Neural cell (in vitro differentiated cells): Measurements from ENCODE around the gene PPP2CA.

Experiments used
- CTCF ChIP-seq: fragments of 450-650 bp; IDR thresholded peaks from 2 replicates; pipeline ENCODE4 v1.5.1; 2014; ENCODE audit warnings: antibody characterized with exemption, mild to moderate bottlenecking, moderate library complexity; ENCODE audit not compliant: poor library complexity, severe bottlenecking
- EP300 ChIP-seq: fragments of 450-650 bp; conservative IDR thresholded peaks from 2 replicates; pipeline ENCODE4 v1.6.1; 2014; ENCODE audit warnings: antibody characterized with exemption, mild to moderate bottlenecking, moderate library complexity; ENCODE audit not compliant: poor library complexity, severe bottlenecking
- EZH2 ChIP-seq: fragments of 200-600, 300-800 bp; shearing (Covaris generic), sonication (generic); IDR thresholded peaks from 2 replicates; pipeline ENCODE4 v1.6.1; 2014; ENCODE audit warnings: antibody characterized with exemption, low read length, borderline replicate concordance, mild to moderate bottlenecking; ENCODE audit not compliant: insufficient read depth, poor library complexity, severe bottlenecking
- MXI1 ChIP-seq: fragments of 450-650 bp; conservative IDR thresholded peaks from 2 replicates; pipeline ENCODE4 v1.6.1; 2014; ENCODE audit warnings: antibody characterized with exemption, mild to moderate bottlenecking; ENCODE audit not compliant: poor library complexity, severe bottlenecking
- POLR2AphosphoS5 ChIP-seq: IDR thresholded peaks from 2 replicates; pipeline ENCODE4 v1.6.1; 2012
- RAD21 ChIP-seq: fragments of 450-650 bp; conservative IDR thresholded peaks from 2 replicates; pipeline ENCODE4 v1.6.1; 2014; ENCODE audit warnings: antibody characterized with exemption, mild to moderate bottlenecking, moderate library complexity
- REST ChIP-seq: IDR thresholded peaks from 2 replicates; pipeline ENCODE4 v1.6.1; 2012; ENCODE audit warnings: borderline replicate concordance
- SMC3 ChIP-seq: fragments of 450-650 bp; conservative IDR thresholded peaks from 2 replicates; pipeline ENCODE4 v1.6.1; 2014; ENCODE audit warnings: antibody characterized with exemption, mild to moderate bottlenecking, moderate library complexity; ENCODE audit not compliant: poor library complexity
- TAF1 ChIP-seq: IDR thresholded peaks from 2 replicates; pipeline ENCODE4 v1.6.1; 2012; ENCODE audit warnings: low read depth

- no peak for TF ChIP-seq POLR2AphosphoS5
- TF ChIP-seq SMC3, result no peak
- no peak for TF ChIP-seq CTCF
- no peak for TF ChIP-seq TAF1
- TF ChIP-seq REST, result no peak
- TF ChIP-seq EZH2, result no peak
- no peak for TF ChIP-seq EP300
- no peak for TF ChIP-seq RAD21
- TF ChIP-seq MXI1, result no peak
Measured at GRCh38 chr5:134268919-134269318, 43.0 kb upstream of the PPP2CA start.
